ENCODE measurements around the gene TMEM156.
"Not testable (repeated sequence)": the region's sequence is repeated elsewhere in the genome, so short reads cannot be mapped to it uniquely, and the experiment has no call there.

TMEM156 gene

DNA sequence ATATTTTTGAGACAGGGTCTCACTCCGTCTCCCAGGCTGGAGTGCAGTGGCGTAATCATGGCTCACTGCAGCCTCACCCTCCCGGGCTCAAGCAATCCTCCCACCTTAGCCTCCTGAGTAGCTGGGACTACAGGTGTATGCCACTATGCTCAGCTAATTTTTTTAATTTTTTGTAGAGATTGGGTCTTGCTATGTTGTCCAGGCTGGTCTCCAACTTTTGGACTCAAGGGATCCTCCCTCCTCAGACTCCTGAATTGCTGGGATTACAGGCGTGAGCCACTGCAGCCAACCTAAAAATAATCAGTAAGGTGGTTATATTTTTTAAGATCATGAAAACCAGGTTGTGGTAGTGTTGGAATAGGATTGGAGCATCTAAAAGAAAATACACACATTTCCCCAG, 38.1 kb downstream of the TMEM156 start:
- in situ Hi-C loops (cut with MboI; ENCODE audit: low sequenced_read_pairs) = no loop called here

- in situ Hi-C loops (cut with MboI; ENCODE audit: low sequenced_read_pairs) = no loop called here
Observed at GRCh38 chr4:38993683-38994082, 38.5 kb downstream of the TMEM156 start.

DNA sequence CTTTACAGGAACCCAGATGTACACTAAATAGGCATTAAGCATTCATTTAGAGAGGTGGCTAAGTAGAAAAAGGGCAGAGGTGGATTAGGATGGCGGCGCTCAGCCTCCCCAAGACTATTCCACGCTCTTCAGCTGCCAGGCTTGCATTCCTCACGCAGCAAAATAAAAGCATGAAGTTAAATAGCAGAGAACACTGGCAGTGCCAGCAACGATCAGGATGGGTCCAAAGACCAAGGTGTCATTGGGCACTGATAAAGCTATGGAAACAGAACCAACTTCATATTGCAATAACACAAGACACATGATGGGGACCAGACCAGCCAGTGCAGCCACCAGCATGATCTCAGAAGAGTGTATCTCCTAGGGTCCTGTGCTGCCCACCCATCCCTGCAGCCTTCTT, 42.0 kb downstream of the TMEM156 start:
- in situ Hi-C loops (cut with MboI; ENCODE audit: low sequenced_read_pairs) = no loop called here

DNA sequence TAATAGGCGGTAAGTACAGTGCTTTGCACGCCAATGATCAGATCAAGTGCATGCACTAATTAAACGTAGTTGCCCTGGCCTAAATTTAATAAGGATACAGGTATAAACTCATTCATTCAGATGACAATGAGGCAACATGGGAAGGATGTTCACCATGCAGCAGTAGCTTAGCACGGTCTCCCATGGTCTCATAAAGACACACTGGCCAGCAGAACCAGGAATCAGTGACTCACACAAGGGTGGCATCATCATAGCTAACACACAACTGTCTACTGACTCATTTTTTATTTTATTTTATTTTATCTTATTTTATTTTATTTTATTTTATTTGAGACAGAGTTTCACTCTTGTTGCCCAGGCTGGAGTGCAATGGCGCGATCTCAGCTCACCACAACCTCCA, 42.7 kb downstream of the TMEM156 start:
- in situ Hi-C loops (cut with MboI; ENCODE audit: low sequenced_read_pairs) = no loop called here

GRCh38 chr4:38988353-38988752, 43.9 kb downstream of the TMEM156 start:
- in situ Hi-C loops (cut with MboI; ENCODE audit: low sequenced_read_pairs) = not testable (repeated sequence)

DNA sequence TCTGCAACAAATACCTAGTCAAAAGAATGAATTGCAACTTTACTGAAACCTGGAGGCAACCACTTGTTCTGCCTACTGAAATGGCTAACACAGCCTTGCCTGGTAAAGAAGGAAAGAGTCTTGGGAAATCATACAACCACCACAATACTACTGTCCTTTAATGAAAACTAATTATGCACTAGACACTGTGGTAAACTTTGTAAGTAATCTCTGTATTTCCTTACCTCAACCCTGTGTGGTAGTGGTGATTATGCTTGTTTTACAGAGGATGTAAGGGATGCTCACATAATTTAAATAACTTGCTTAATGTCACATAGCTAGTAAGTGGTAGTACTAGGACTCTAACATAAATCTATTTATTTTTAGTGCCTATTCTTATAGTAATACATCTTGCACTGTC, 44.7 kb downstream of the TMEM156 start:
- in situ Hi-C loops (cut with MboI; ENCODE audit: low sequenced_read_pairs) = no loop called here

DNA sequence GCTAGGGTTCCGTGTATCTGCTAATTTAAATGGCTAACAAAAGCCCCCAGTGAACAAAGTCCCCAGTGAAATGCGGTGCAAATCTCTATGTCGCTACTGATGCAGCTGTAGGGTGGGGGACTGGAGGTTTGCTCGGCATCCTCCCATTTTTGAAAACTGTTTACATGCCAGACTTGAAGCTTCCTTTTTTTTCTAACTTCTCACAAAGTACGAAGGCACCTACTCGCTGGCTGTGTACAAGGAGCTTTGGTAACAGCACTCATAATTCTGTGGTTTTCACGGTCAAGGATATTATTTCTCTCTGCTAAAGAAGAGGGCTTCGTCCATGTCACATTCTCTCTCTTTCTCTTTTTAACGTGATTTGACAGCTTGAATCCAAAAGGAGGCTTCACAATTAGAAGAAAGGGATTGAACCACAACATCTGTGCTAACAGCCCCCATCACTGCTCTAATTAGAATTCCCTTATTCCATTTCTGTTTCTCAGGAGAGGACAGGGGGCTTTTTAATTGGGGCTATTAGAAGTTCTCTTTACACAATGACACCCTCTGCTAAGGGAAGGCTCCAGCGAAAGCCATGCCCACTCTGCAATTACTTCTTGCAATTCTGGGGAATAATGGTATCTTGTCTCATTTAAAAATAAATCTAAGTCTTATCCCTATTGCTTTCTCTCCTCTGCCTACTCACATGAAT, 46.7 kb downstream of the TMEM156 start:
- in situ Hi-C loops (cut with MboI; ENCODE audit: low sequenced_read_pairs) = no loop called here

- in situ Hi-C loops (cut with MboI; ENCODE audit: low sequenced_read_pairs) = no loop called here
Observed at GRCh38 chr4:38983787-38984598, 48.2 kb downstream of the TMEM156 start.

DNA sequence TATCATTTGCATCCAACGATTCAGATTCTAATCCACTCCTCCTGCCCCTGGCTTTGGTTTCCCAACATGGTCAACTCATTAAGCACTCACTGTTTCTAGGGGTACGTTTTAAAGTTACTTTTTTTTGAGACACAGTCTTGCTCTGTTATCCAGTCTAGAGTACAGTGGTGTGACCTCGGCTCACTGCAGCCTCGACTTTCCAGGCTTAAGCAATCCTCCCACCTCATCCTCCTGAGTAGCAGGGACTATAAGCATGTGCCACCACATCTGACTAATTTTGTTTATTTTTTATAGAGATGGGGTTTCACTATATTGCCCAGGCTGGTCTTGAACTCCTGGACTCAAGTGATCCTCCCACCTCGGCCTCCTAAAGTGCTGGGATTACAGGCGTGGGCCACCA, 48.9 kb downstream of the TMEM156 start:
- in situ Hi-C loops (cut with MboI; ENCODE audit: low sequenced_read_pairs) = no loop called here

DNA sequence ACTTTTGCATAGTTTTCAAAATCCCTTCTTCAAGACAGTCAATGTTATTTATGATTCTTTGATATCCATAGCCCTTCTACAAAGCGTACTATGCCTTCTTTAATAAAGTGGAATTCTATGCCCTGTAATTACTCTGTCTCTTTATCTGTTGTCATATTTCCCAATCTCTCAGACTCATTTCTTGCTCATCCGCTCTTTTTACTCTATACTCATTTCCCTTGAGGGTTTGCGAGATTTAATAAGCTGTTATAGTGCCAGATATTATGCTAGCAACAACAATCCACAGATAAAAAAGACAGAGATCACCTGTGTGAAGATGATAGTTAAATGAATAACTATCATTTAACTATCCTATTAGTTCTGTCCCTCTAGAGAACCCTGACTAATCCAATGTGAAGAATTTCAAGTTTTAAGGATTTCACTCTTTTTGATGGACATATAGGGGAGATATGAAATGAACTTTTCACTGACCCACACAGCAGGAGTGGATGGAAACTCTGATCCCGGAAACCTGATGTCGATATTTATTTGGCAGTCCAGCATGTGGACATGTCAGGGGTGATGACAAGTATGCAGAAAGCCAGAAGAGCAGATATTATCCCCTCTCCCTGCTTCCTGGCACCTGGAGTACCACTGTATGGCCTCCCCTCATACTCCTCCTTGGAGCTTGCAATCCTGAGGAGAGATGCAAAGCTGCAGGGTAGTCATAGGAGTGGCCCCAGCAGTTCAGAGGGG, 49.7 kb downstream of the TMEM156 start:
- in situ Hi-C loops (cut with MboI; ENCODE audit: low sequenced_read_pairs) = no loop called here

DNA sequence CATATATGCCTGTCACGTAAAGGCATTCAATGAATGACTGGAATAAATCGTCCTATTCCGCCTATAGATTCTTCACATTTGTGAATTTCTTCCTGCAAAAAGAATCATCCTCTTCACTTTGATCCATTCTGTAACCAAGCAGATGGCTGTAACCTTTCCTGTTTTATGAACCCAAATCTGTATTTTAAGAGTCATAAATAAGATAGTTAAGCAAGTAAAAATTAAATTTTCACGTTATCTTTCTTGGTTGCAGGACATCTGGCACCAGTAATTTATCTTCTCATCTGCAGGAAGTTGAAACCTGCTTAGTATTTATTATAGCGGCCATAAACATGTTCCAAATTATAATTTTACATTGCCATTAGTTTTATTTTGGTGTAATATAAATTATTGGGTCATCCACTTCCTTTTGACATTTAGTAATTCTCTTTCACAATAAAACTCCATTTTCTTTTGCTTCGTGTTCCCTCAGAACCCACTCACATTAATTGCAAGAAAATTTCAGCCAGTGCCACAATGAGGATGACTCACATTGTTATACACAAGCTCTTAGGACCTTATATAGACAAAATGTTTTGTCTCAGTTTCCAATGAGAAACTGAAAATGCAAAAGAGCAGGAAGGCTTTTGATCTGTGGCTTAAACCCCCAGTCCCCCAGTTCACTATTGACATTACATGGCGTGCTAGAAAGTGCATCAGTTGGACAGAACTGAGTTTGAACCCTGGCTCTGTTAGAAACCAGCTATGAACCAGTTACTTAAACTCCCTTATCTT, 51.1 kb downstream of the TMEM156 start:
- in situ Hi-C loops (cut with MboI; ENCODE audit: low sequenced_read_pairs) = no loop called here

DNA sequence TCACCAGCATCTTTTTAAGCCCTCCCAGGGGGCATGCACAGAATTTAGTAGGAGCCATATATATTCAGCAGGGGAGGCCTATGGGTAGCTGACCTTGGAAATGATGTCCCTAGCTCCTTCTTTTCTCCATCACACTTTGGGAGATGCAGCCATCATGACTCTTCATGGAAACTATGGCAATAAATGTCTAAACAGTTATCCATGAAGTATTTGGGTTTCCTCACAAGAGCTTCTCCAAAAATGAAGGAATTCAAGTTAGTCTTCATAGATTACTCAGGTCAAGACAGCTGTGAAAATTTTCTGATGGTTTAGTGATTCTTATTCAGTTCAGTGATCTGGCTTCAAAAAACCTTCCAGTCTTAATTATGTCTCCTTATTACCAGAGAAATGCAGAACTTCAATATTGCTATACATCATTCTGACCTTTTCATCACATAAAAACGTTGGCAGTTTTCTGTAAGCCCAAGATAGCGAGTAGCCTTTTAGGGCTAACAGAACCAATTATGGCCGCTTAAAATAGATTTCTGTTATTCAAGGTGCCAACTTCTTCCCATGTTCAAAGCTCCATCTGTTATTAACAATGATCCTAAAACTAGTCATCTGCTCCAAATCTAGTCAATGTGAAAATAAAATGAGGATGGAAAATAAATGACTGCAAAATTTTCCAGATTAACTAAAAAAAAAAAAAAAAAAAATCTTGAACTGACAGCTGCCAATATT, 52.5 kb downstream of the TMEM156 start:
- in situ Hi-C loops (cut with MboI; ENCODE audit: low sequenced_read_pairs) = no loop called here

GRCh38 chr4:38979081-38979480, 53.1 kb downstream of the TMEM156 start:
- in situ Hi-C loops (cut with MboI; ENCODE audit: low sequenced_read_pairs) = no loop called here

GRCh38 chr4:38976308-38976707, 55.9 kb downstream of the TMEM156 start:
- in situ Hi-C loops (cut with MboI; ENCODE audit: low sequenced_read_pairs) = no loop called here

DNA sequence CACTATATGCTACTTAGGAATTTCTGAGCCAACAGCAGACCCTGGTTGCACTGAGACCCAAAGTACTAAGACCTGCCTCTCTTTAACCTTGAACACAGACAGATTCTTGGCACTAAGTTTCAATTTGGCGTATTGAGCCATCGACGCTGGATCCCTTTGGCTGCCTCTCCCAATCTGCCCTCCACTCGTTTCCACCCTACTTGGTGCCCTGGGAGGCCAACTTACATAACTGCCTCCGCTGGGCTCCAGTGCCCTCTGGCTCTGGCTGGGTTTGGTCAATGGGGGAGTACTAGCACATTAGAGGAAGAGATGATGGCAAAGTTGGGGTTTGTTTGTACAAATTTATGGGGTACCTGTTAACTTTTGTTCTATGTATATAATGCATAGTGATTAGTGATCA, 63.5 kb downstream of the TMEM156 start:
- in situ Hi-C loops (cut with MboI; ENCODE audit: low sequenced_read_pairs) = no loop called here

DNA sequence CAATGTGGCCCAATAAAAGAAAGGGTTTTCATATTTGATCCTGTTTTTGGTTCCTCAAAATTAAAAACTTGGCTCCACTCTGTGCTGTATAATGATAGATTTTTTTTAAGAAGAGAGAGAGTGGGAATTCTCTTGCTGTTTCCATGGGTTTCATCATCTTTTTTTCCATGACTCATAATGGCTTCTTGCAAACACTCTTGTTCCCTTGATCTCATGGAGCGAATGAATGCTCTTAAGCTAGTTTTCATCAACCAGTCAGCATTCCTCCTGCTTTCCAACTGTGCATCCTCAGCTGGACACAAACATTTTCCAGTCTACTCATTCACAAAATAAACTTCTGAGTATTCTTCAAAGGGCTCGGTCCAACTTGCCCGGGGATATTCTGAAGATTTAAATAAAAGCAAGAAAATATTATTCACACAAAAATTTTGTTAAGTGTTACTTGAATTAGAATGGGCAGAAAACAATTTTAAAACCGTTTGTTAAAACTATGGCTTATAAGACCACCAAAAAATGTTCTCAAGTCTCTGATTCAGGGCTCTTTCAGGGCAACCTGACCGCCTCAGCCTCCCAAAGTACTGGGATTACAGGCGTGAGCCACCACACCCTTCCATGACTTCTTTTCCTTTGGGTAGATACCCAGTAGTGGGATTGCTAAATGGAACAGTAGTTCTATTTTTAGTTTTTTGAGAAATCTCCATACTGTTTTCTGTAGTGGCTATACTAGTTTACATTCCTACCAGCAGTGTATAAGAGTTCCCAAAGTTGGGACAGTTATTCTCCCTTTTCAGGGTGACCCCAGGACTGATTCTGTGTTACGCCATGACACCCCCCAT, 64.7 kb downstream of the TMEM156 start:
- in situ Hi-C loops (cut with MboI; ENCODE audit: low sequenced_read_pairs) = no loop called here

DNA sequence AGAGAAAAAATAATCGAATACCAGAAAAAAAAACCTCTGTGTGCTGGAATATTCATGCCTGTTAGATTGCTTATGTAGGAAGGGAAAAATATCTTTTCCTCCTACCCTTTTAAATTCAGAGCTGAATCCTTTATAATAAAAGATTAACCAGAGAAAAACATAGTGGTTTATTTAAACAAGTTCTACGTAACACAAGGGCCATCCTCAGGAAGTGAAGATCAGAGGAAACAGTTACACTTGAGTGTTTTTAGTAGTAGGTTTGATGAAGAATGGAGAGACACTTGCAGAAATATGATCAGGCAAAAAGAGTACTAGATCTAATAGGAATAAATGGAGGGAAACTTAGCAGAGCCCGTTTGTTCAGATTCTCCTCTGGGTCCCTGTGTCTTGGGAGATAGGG, 66.3 kb downstream of the TMEM156 start:
- in situ Hi-C loops (cut with MboI; ENCODE audit: low sequenced_read_pairs) = no loop called here

DNA sequence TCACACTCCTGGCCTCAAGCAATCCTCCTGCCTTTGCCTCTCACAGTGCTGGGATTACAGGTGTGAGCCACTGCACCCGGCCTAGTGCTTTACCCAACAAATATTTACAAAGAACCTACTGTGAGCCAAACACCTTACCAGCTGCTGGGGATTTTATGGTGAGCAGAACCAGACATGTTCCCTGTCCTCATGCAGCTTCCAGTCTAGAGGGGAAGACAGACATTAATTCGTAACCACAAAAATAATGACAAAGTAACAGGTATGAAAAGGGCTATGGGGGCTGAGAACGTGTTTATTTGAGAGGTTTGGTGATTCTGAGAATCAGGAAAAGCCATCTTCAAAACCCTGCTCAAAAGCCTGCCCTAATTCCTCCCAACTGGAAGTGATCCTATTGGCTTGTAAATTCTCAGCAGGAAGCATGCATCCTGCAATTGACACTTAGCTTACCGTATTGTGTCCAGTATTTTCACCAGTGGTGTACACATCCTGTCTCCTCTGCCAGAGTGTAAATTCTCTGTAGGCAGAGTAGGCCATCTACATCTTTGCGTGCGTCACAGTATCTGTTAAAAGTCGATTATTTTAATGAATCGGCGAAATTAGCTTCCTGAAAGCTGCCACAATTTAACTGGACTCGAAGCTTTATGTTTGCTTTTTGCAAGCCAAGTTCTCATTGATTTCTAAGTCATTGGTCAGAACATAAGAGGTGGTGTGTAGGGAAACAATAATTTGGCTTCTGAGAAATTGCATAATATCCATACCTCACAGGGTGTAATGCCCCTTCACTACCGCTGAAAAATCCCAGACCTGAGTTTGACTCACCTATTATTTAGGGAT, 67.0 kb downstream of the TMEM156 start:
- in situ Hi-C loops (cut with MboI; ENCODE audit: low sequenced_read_pairs) = no loop called here

- in situ Hi-C loops (cut with MboI; ENCODE audit: low sequenced_read_pairs) = not testable (repeated sequence)
Observed at GRCh38 chr4:38959248-38959647, 73.0 kb downstream of the TMEM156 start.
